Progenitor cell of endocrine pancreas (in vitro differentiated cells): ENCODE data around the gene AASDH. TPM values are rescaled to one million over a fixed set of nuclear protein-coding genes. Genes with fewer than 3 reads are reported as not detected.
"Not testable (repeated sequence)": the region's sequence is repeated elsewhere in the genome, so short reads cannot be mapped to it uniquely, and the experiment has no call there.

Source experiments
- DNase-seq: peaks from one replicate; pipeline ENCODE4 v3.0.0; 2021; ENCODE audit warnings: low spot score; ENCODE audit not compliant: unreplicated experiment
- H3K27ac Mint-ChIP-seq: 2 replicates; pipeline ENCODE4 v1.8.0; 2021; ENCODE audit warnings: mild to moderate bottlenecking, moderate library complexity, mixed read lengths
- H3K27me3 Mint-ChIP-seq: 2 replicates; pipeline ENCODE4 v1.8.0; 2021; ENCODE audit warnings: mixed read lengths
- H3K36me3 Mint-ChIP-seq: 2 replicates; pipeline ENCODE4 v1.8.0; 2022; ENCODE audit warnings: mixed read lengths; ENCODE audit not compliant: insufficient read depth
- H3K4me1 Mint-ChIP-seq: 2 replicates; pipeline ENCODE4 v1.8.0; 2021; ENCODE audit warnings: low read depth, mixed read lengths
- H3K4me3 Mint-ChIP-seq: 2 replicates; pipeline ENCODE4 v1.8.0; 2021; ENCODE audit warnings: low read depth, mild to moderate bottlenecking, moderate library complexity, mixed read lengths
- H3K9me3 Mint-ChIP-seq: 2 replicates; pipeline ENCODE4 v1.8.0; 2021; ENCODE audit warnings: low read depth, mixed read lengths
- total RNA-seq: library from RNA; stranded (reverse); gene quantifications from 2 replicates; pipeline ENCODE4 v1.2.1, GENCODE V29; 2021
- TF ChIP-seq, protein P1 (sequence below): fragments of 200-600 bp; sonication (generic); IDR thresholded peaks from one replicate; pipeline ENCODE4 v1.5.0; 2021; ENCODE audit warnings: antibody characterized with exemption, mild to moderate bottlenecking; ENCODE audit not compliant: unreplicated experiment

Gene AASDH
- total RNA-seq, 1 donor from 2014 or later = 25.2 TPM

DNA sequence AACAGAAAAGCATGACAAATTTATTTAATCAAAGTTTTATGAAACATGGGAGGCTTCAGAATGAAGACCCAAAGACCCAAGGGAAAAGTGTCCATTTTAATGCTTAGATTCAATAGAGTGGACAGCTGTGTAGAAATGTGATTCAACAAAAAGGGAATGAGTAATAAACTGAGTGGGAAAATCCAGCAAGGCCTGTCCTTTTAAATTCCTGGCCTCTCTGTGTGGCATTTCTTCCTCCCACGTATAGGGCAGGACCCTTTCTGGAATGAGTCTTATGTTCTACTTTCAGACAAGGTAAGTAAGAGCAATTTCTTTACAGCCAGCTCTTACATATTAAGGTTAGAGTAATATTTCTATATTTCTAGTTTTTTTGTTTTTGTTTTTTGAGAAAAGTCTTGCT, 14.5 kb downstream of the AASDH start:
- TF ChIP-seq, protein P1, sequence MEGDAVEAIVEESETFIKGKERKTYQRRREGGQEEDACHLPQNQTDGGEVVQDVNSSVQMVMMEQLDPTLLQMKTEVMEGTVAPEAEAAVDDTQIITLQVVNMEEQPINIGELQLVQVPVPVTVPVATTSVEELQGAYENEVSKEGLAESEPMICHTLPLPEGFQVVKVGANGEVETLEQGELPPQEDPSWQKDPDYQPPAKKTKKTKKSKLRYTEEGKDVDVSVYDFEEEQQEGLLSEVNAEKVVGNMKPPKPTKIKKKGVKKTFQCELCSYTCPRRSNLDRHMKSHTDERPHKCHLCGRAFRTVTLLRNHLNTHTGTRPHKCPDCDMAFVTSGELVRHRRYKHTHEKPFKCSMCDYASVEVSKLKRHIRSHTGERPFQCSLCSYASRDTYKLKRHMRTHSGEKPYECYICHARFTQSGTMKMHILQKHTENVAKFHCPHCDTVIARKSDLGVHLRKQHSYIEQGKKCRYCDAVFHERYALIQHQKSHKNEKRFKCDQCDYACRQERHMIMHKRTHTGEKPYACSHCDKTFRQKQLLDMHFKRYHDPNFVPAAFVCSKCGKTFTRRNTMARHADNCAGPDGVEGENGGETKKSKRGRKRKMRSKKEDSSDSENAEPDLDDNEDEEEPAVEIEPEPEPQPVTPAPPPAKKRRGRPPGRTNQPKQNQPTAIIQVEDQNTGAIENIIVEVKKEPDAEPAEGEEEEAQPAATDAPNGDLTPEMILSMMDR = no peak
- H3K27ac Mint-ChIP-seq = no peak overlapping the region
- no peak overlapping the region for H3K4me3 Mint-ChIP-seq
- peaks cover 29% of the 10 kb centered on the region for H3K36me3 Mint-ChIP-seq
- no peaks in the 10 kb centered on the region for H3K27me3 Mint-ChIP-seq
- H3K4me1 Mint-ChIP-seq = peaks cover 10% of the 10 kb centered on the region
- peaks cover 3% of the 10 kb centered on the region for H3K9me3 Mint-ChIP-seq
- DNase-seq = no peak

DNA sequence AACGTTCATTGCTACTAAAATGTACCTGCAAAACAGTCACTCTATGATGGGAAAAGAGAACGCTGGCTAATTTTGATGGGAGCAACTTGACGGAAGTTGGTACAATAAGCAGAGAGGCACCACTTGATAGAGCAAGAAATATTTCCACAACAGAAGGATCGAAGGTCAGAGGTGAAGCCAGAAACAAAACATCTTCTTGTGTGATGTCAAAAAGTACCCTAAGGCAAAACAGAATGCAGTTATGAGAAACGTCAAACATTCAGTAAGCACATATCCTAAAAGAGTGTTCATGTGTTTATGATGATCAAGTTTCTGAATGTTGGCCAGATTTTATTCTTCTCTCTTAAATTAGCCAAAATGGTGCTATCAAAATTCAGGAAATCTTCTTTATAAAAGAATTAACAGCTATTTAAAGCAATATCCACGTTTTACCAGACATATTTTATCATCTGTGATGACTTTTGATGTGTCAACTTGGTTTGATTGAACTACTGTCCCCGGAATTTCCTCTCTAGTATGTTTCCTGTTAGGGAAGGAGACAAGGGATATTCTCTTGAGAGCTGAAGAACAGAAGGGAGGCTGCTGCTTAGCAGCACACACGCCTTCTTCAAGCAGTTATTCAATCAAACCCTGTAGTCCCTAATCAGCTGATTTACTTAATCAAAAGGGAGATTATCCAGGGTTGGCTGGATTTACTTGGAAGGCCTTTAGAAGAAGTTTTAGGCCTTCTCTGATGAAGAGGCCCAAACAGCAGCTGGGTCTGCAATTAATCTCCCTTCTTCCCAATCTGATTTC, 15.7 kb downstream of the AASDH start:
- Mint-ChIP-seq H3K36me3 (peaks cover 25% of the 10 kb centered on the region), H3K9me3 (peaks cover 3% of the 10 kb centered on the region), H3K27ac (peak overlapping the region; percentile 49), H3K4me1 (peaks cover 10% of the 10 kb centered on the region), H3K4me3 (no peak overlapping the region), H3K27me3 (no peaks in the 10 kb centered on the region)
- DNase-seq = no peak
- TF ChIP-seq, protein P1 = no peak

DNA sequence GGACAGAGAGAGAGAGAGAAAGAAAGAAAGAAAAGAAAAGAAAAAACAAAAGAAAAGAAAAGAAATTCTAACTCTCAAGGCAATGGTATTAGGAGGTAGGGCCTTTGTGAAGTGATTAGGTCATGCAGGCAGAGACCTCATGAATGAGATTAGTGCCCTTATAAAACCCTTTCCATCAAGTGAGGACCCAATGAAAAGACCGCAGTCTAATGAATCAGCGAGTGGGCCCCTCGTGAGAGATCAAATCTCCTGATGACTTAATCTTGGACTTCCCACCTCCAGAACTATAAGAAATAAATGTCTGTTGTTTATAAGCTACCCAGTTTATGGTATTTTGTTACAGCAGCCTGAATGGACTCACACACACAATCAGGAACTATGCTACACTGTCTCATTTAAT, 16.9 kb downstream of the AASDH start:
- TF ChIP-seq, protein P1 = no peak
- Mint-ChIP-seq H3K4me1 (peaks cover 8% of the 10 kb centered on the region), H3K4me3 (no peak overlapping the region), H3K9me3 (peaks cover 3% of the 10 kb centered on the region), H3K36me3 (peaks cover 22% of the 10 kb centered on the region), H3K27me3 (no peaks in the 10 kb centered on the region), H3K27ac (no peak overlapping the region)
- DNase-seq = no peak

DNA sequence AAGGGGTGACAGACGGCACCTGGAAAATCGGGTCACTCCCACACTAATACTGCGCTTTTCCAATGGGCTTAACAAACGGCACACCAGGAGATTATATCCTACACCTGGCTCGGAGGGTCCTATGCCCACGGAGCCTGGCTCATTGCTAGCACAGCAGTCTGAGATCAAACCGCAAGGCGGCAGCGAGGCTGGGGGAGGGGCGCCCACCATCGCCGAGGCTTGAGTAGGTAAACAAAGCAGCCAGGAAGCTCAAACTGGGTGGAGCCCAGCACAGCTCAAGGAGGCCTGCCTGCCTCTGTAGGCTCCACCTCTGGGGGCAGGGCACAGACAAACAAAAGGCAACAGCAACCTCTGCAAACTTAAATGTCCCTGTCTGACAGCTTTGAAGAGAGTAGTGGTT, 24.3 kb downstream of the AASDH start:
- peaks cover 49% of the 10 kb centered on the region for H3K36me3 Mint-ChIP-seq
- not testable (repeated sequence) for DNase-seq, H3K27ac Mint-ChIP-seq, H3K4me1 Mint-ChIP-seq, H3K4me3 Mint-ChIP-seq, H3K9me3 Mint-ChIP-seq, H3K27me3 Mint-ChIP-seq

DNA sequence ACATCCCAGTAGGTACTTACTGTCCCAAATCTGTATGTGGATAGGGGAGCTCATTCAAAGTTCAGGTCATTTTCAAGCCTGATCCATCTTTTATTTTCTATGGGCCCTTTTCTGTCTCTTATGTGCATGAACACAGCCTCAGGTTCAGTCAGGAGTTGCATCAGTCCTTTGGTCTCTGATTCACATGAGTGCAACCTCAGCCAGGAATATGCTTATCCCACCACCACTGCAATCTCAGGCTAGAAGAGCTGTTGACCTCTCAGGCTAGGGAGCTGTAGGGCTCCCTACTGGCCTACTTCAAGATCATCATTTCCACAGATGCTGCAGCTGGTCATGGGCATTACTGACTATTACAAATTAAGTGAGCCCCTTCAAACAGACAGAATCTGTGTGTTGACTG, 27.2 kb downstream of the AASDH start:
- Mint-ChIP-seq H3K9me3 (peaks cover 10% of the 10 kb centered on the region), H3K36me3 (peaks cover 46% of the 10 kb centered on the region), H3K4me3 (no peak overlapping the region), H3K27ac (no peak overlapping the region), H3K27me3 (no peaks in the 10 kb centered on the region), H3K4me1 (no peaks in the 10 kb centered on the region)
- TF ChIP-seq, protein P1 = no peak
- no peak for DNase-seq

DNA sequence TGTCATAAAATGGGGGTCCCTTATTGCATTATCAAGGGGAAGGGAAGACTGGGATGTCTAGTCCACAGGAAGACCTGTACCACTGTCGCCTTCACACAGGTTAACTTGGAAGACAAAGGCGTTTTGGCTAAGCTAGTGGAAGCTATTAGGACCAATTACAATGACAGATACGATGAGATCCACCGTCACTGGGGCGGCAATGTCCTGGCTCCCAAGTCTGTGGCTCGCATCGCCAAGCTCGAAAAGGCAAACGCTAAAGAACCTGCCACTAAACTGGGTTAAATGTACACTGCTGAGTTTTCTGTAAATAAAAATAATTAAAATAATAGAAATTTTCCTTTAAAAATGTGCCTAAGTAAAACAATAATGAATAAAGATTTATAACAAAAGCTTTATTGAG, 30.6 kb downstream of the AASDH start:
- DNase-seq = no peak
- no peaks in the 10 kb centered on the region for H3K4me1 Mint-ChIP-seq
- no peaks in the 10 kb centered on the region for H3K9me3 Mint-ChIP-seq
- peaks cover 22% of the 10 kb centered on the region for H3K36me3 Mint-ChIP-seq
- no peak overlapping the region for H3K4me3 Mint-ChIP-seq
- no peaks in the 10 kb centered on the region for H3K27me3 Mint-ChIP-seq
- TF ChIP-seq, protein P1 = no peak
- H3K27ac Mint-ChIP-seq = no peak overlapping the region
